DND-41 (cell line): Measurements from ENCODE around the gene RANBP9.
A peak's percentile ranks its signal among the peaks of the same experiment; 100 is the strongest.

Experiments
- EZH2 ChIP-seq: IDR thresholded peaks from 3 replicates; pipeline ENCODE4 v1.6.1; 2012; ENCODE audit warnings: borderline replicate concordance, low read depth, mild to moderate bottlenecking, moderate library complexity, low read length, inconsistent platforms; ENCODE audit not compliant: severe bottlenecking
- TF ChIP-seq, protein P1 (sequence below): IDR thresholded peaks from 2 replicates; pipeline ENCODE4 v1.5.1; 2012; ENCODE audit warnings: borderline replicate concordance, low read length, moderate library complexity, mild to moderate bottlenecking; ENCODE audit not compliant: poor library complexity, severe bottlenecking; ENCODE audit errors: extremely low read depth

DNA sequence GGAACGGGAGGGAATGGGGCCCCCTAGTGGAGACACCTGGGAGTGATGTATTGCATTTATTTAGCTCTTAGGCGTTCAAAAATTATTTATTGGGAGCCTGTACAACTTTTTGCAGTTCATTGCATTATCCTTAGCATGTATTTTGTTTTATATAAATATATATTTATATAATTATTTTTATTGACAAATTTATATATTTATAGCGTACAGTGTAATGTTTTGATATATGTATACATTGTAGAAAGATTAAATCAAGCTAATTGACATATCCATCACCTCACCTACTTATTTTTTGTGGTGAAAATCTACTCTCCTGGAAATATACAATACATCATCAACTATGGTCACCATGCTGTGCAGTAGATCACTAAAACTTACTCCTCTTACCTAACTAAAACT is 136.3 kb downstream of the RANBP9 start:
- TF ChIP-seq, protein P1, sequence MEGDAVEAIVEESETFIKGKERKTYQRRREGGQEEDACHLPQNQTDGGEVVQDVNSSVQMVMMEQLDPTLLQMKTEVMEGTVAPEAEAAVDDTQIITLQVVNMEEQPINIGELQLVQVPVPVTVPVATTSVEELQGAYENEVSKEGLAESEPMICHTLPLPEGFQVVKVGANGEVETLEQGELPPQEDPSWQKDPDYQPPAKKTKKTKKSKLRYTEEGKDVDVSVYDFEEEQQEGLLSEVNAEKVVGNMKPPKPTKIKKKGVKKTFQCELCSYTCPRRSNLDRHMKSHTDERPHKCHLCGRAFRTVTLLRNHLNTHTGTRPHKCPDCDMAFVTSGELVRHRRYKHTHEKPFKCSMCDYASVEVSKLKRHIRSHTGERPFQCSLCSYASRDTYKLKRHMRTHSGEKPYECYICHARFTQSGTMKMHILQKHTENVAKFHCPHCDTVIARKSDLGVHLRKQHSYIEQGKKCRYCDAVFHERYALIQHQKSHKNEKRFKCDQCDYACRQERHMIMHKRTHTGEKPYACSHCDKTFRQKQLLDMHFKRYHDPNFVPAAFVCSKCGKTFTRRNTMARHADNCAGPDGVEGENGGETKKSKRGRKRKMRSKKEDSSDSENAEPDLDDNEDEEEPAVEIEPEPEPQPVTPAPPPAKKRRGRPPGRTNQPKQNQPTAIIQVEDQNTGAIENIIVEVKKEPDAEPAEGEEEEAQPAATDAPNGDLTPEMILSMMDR = peak; percentile 86
- TF ChIP-seq EZH2 = no peak
